ENCODE results near the gene TANC1. TPM values are rescaled to one million over a fixed set of nuclear protein-coding genes. Genes with fewer than 3 reads are reported as not detected.

The TANC1 gene
- total RNA-seq, 2 donors from 2014 or later: 2.9 to 9.5 TPM

GRCh38 chr2:158999458-158999857 lies 31.0 kb downstream of the TANC1 start:
- H3K27me3 ChIP-seq (ENCODE audit: control insufficient read depth, insufficient read depth, low read length, poor library complexity, severe bottlenecking): no peaks in the 10 kb centered on the region
- WGBS, 2 experiments (ENCODE audit: insufficient coverage in 1 of 2, insufficient read length in 1 of 2): 95 to 100% methylated on average over 3 to 4 of the region's 4 CpGs
- H3K27ac ChIP-seq (ENCODE audit: low read depth, low read length): no peak overlapping the region
- H3K9ac ChIP-seq (ENCODE audit: extremely low read depth, low read length, poor library complexity, severe bottlenecking): no peak overlapping the region
- peaks cover 48% of the 10 kb centered on the region for H3K36me3 ChIP-seq (ENCODE audit: control insufficient read depth, insufficient read depth, low read length)
- H3K9me3 Mint-ChIP-seq: peaks cover 15% of the 10 kb centered on the region
- H3K9me3 ChIP-seq (ENCODE audit: control insufficient read depth, low read length): peaks cover 24% of the 10 kb centered on the region
- peaks cover 33% of the 10 kb centered on the region for H3K4me1 ChIP-seq (ENCODE audit: control insufficient read depth, insufficient read depth, low read length)
- TF ChIP-seq CTCF (conservative IDR thresholded peaks at IDR 0.05): no peak
- no peak overlapping the region for H3K4me3 ChIP-seq (ENCODE audit: low read length)
- H3K4me1 Mint-ChIP-seq: peaks cover 39% of the 10 kb centered on the region
- no peak overlapping the region for H3K27ac Mint-ChIP-seq
- no peak for DNase-seq
- H3K4me3 Mint-ChIP-seq: no peak overlapping the region
- no peaks in the 10 kb centered on the region for H3K27me3 Mint-ChIP-seq (ENCODE audit: insufficient read depth)
- peaks cover 18% of the 10 kb centered on the region for H3K36me3 Mint-ChIP-seq (ENCODE audit: low read depth)

- Mint-ChIP-seq H3K9me3 (peaks cover 21% of the 10 kb centered on the region), H3K36me3 (ENCODE audit: low read depth) (peaks cover 24% of the 10 kb centered on the region), H3K4me1 (peaks cover 33% of the 10 kb centered on the region), H3K27ac (no peak overlapping the region), H3K4me3 (no peak overlapping the region), H3K27me3 (ENCODE audit: insufficient read depth) (no peaks in the 10 kb centered on the region)
- Histone ChIP-seq H3K27me3 (ENCODE audit: control insufficient read depth, insufficient read depth, low read length, poor library complexity, severe bottlenecking) (no peaks in the 10 kb centered on the region), H3K4me3 (ENCODE audit: low read length) (no peak overlapping the region), H3K9me3 (ENCODE audit: control insufficient read depth, low read length) (peaks cover 30% of the 10 kb centered on the region), H3K9ac (ENCODE audit: extremely low read depth, low read length, poor library complexity, severe bottlenecking) (no peak overlapping the region), H3K36me3 (ENCODE audit: control insufficient read depth, insufficient read depth, low read length) (peaks cover 54% of the 10 kb centered on the region), H3K4me1 (ENCODE audit: control insufficient read depth, insufficient read depth, low read length) (peaks cover 30% of the 10 kb centered on the region), H3K27ac (ENCODE audit: low read depth, low read length) (no peak overlapping the region)
- no peak for DNase-seq
- WGBS, 2 experiments (ENCODE audit: insufficient coverage in 1 of 2, insufficient read length in 1 of 2): 89 to 95% methylated on average over 3 to 8 of the region's 8 CpGs
- no peak for TF ChIP-seq CTCF (conservative IDR thresholded peaks at IDR 0.05)
These were observed 31.6 kb downstream of the TANC1 start for GRCh38 chr2:159000072-159000471.

GRCh38 chr2:159002462-159003111 lies 34.1 kb downstream of the TANC1 start:
- Mint-ChIP-seq H3K4me3 (no peak overlapping the region), H3K9me3 (peaks cover 29% of the 10 kb centered on the region), H3K36me3 (ENCODE audit: low read depth) (peaks cover 28% of the 10 kb centered on the region), H3K4me1 (peaks cover 18% of the 10 kb centered on the region), H3K27ac (no peak overlapping the region), H3K27me3 (ENCODE audit: insufficient read depth) (no peaks in the 10 kb centered on the region)
- Histone ChIP-seq H3K9ac (ENCODE audit: extremely low read depth, low read length, poor library complexity, severe bottlenecking) (no peak overlapping the region), H3K27me3 (ENCODE audit: control insufficient read depth, insufficient read depth, low read length, poor library complexity, severe bottlenecking) (no peaks in the 10 kb centered on the region), H3K36me3 (ENCODE audit: control insufficient read depth, insufficient read depth, low read length) (peaks cover 69% of the 10 kb centered on the region), H3K9me3 (ENCODE audit: control insufficient read depth, low read length) (peaks cover 54% of the 10 kb centered on the region), H3K4me3 (ENCODE audit: low read length) (no peak overlapping the region), H3K4me1 (ENCODE audit: control insufficient read depth, insufficient read depth, low read length) (peaks cover 15% of the 10 kb centered on the region), H3K27ac (ENCODE audit: low read depth, low read length) (no peak overlapping the region)
- 92 to 98% methylated on average over 5 to 7 of the region's 7 CpGs for WGBS, 2 experiments (ENCODE audit: insufficient coverage in 1 of 2, insufficient read length in 1 of 2)
- DNase-seq: no peak
- TF ChIP-seq CTCF (conservative IDR thresholded peaks at IDR 0.05): no peak
